HCT116 (cell line): ENCODE data around the gene MYH10.

Source experiments
- CTCF ChIP-seq, 3 experiments: fragments of 200-600 bp in 1 of 3; sonication (generic) in 1 of 3; IDR thresholded peaks in 2 of 3; conservative IDR thresholded peaks in 1 of 3; 2 replicates each; pipeline ENCODE4 v1.5.1; 2012 to 2017; ENCODE audit warnings: low read depth in 2 of 3, low read length in 2 of 3, antibody characterized with exemption in 1 of 3, borderline replicate concordance in 1 of 3, control low read depth in 1 of 3, mild to moderate bottlenecking in 1 of 3, mixed read lengths in 1 of 3, mixed run types in 1 of 3, moderate library complexity in 1 of 3; ENCODE audit not compliant: insufficient read depth in 1 of 3
- EZH2 ChIP-seq: fragments of 200-600 bp; sonication (generic); IDR thresholded peaks from 2 replicates; pipeline ENCODE4 v1.6.1; 2017; ENCODE audit warnings: antibody characterized with exemption, mixed run types
- JUND ChIP-seq: IDR thresholded peaks from 2 replicates; pipeline ENCODE4 v1.6.1; 2012
- POLR2A ChIP-seq: IDR thresholded peaks from 2 replicates; pipeline ENCODE4 v1.7.0; 2011; ENCODE audit warnings: borderline replicate concordance; ENCODE audit not compliant: insufficient read depth, insufficient read length; ENCODE audit errors: extremely low read depth
- POLR2AphosphoS5 ChIP-seq: IDR thresholded peaks from 2 replicates; pipeline ENCODE4 v1.6.1; 2011; ENCODE audit warnings: mild to moderate bottlenecking, low read depth, low read length, moderate library complexity
- REST ChIP-seq: IDR thresholded peaks from 2 replicates; pipeline ENCODE4 v1.6.1; 2012; ENCODE audit warnings: low read depth
- YY1 ChIP-seq: IDR thresholded peaks from 2 replicates; pipeline ENCODE4 v1.6.1; 2011; ENCODE audit warnings: low read length, low read depth, moderate library complexity, mild to moderate bottlenecking; ENCODE audit not compliant: insufficient replicate concordance; ENCODE audit errors: extremely low read depth
- ZNF274 ChIP-seq: fragments of 200-500 bp; sonication (Bioruptor generic); IDR thresholded peaks from 2 replicates; pipeline ENCODE4 v1.6.1; 2014; ENCODE audit warnings: mild to moderate bottlenecking, low read depth, low read length, inconsistent platforms

- TF ChIP-seq CTCF (IDR thresholded peaks at IDR 0.05 in 2 of 3, conservative IDR thresholded peaks at IDR 0.05 in 1 of 3; ENCODE audit: borderline replicate concordance in 1 of 3, insufficient read depth in 1 of 3, low read depth in 2 of 3, low read length in 2 of 3): no peak
- no peak for TF ChIP-seq REST
- TF ChIP-seq POLR2A: no peak
- TF ChIP-seq YY1: no peak
- TF ChIP-seq POLR2AphosphoS5: no peak
- TF ChIP-seq JUND: no peak
- TF ChIP-seq ZNF274: no peak
- no peak for TF ChIP-seq EZH2
These were observed 135.9 kb downstream of the MYH10 start for GRCh38 chr17:8494506-8495111.
